Activated gamma-delta T cell treated with Interleukin-2 at 50 U/mL for 16 hours (primary cell): ENCODE measurements around the gene CALB2.
"Not testable (repeated sequence)": the region's sequence is repeated elsewhere in the genome, so short reads cannot be mapped to it uniquely, and the experiment has no call there.

Experiments used
- DNase-seq: peaks from one replicate; pipeline ENCODE4 v3.0.0-alpha.2; 2020

The CALB2 gene

GRCh38 chr16:71352963-71353460 lies 5.5 kb upstream of the CALB2 start:
- no peak for DNase-seq

- no peak for DNase-seq
Observed at GRCh38 chr16:71353736-71354135, 4.8 kb upstream of the CALB2 start.

- no peak for DNase-seq
Observed at GRCh38 chr16:71354156-71354555, 4.4 kb upstream of the CALB2 start.

- DNase-seq: no peak
Observed at GRCh38 chr16:71356051-71356740, 2.3 kb upstream of the CALB2 start.

GRCh38 chr16:71356936-71357335 lies 1.6 kb upstream of the CALB2 start:
- not testable (repeated sequence) for DNase-seq

GRCh38 chr16:71357681-71358080 lies 842 bp upstream of the CALB2 start:
- DNase-seq: no peak

GRCh38 chr16:71359431-71359830 lies 908 bp downstream of the CALB2 start:
- DNase-seq: no peak

GRCh38 chr16:71360378-71360777 lies 1.9 kb downstream of the CALB2 start:
- no peak for DNase-seq

- no peak for DNase-seq
Observed at GRCh38 chr16:71364133-71364681, 5.7 kb downstream of the CALB2 start.

- DNase-seq: no peak
Observed at GRCh38 chr16:71365021-71365420, 6.5 kb downstream of the CALB2 start.

GRCh38 chr16:71367241-71367976 lies 8.9 kb downstream of the CALB2 start:
- DNase-seq: no peak

GRCh38 chr16:71368958-71369357 lies 10.4 kb downstream of the CALB2 start:
- no peak for DNase-seq

GRCh38 chr16:71369494-71369893 lies 11.0 kb downstream of the CALB2 start:
- DNase-seq: no peak

- no peak for DNase-seq
Observed at GRCh38 chr16:71371237-71371636, 12.7 kb downstream of the CALB2 start.

GRCh38 chr16:71373073-71373472 lies 14.6 kb downstream of the CALB2 start:
- DNase-seq: no peak

GRCh38 chr16:71376465-71377157 lies 18.1 kb downstream of the CALB2 start:
- DNase-seq: no peak

GRCh38 chr16:71379711-71380110 lies 21.2 kb downstream of the CALB2 start:
- DNase-seq: no peak

- DNase-seq: no peak
Observed at GRCh38 chr16:71380831-71381230, 22.3 kb downstream of the CALB2 start.

- no peak for DNase-seq
Observed at GRCh38 chr16:71383054-71383773, 24.7 kb downstream of the CALB2 start.

GRCh38 chr16:71384073-71384724 lies 25.7 kb downstream of the CALB2 start:
- no peak for DNase-seq

- DNase-seq: no peak
Observed at GRCh38 chr16:71387045-71387871, 28.7 kb downstream of the CALB2 start.
